Stimulated activated CD8-positive, alpha-beta memory T cell treated with anti-CD3 and anti-CD28 coated beads, Interleukin-4, amount 100 ng/mL, for 24 hours (primary cell): ENCODE data around the gene CCDC120.

Experiments
- DNase-seq: peaks from one replicate; pipeline ENCODE4 v3.0.0-alpha.2; 2020; ENCODE audit warnings: low read depth

Gene CCDC120

GRCh38 chrX:49061916-49062315 lies 3.1 kb downstream of the CCDC120 start:
- DNase-seq, result no peak

- no peak for DNase-seq
These were observed 4.9 kb downstream of the CCDC120 start for GRCh38 chrX:49063715-49064114.

DNA sequence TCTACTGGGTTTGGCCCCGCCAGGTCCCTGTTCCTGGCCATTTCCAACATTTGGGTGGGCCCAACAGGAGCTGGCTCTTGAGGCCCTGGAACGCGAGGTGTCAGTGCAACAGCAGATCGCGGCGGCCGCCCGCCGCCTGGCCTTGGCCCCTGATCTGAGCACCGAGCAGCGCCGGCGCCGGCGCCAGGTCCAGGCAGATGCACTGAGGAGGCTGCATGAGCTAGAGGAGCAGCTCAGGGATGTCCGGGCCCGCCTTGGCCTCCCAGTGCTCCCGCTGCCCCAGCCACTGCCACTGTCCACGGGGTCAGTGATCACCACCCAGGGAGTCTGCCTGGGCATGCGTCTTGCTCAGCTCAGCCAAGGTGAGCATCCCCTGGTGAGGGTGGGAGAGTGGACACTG lies 5.5 kb downstream of the CCDC120 start:
- DNase-seq, result no peak

- DNase-seq, result no peak
These were observed 5.9 kb downstream of the CCDC120 start for GRCh38 chrX:49064735-49065134.

GRCh38 chrX:49066278-49066677 lies 7.5 kb downstream of the CCDC120 start:
- DNase-seq, result no peak

DNA sequence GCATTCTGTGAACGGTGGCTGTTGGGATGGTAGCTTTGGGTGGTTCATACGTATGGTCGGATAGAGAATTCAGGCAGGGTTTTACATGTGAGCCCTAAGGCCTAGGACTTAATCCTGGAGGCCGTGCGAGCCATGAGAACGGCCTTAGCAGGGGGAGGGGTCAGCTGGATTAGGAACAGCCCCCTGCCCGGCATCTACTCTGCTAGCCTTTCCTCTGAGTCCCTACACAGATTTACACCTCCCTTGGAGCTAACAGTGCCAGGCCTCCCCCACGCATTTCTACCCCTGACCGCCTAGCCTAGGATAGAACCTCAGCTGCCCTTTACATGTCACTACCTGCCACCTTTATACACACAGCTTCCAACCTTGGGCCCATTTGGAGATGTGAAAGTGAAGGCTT lies 7.9 kb downstream of the CCDC120 start:
- no peak for DNase-seq

GRCh38 chrX:49067285-49068120 lies 8.7 kb downstream of the CCDC120 start:
- no peak for DNase-seq

- DNase-seq, result no peak
These were observed 10.2 kb downstream of the CCDC120 start for GRCh38 chrX:49069038-49069437.

DNA sequence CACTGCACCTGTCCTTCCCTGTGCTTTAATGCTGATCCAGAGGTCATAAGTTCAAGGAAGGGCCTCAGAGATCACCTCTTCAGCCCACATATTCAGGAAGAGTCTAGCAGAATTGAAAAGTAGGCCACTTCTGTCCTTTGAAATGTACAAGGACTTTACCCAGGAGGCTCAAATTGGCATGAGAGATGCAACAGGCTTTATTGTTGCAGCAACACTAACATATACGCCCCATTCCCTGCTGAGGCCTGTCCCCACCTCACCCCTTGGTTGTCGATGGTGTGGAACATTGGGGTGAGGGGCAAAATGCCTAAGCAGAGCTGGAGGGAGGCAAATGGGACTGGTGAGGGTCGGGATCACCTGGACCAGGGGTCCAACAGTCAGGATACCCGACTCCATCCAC lies 12.2 kb downstream of the CCDC120 start:
- no peak for DNase-seq

DNA sequence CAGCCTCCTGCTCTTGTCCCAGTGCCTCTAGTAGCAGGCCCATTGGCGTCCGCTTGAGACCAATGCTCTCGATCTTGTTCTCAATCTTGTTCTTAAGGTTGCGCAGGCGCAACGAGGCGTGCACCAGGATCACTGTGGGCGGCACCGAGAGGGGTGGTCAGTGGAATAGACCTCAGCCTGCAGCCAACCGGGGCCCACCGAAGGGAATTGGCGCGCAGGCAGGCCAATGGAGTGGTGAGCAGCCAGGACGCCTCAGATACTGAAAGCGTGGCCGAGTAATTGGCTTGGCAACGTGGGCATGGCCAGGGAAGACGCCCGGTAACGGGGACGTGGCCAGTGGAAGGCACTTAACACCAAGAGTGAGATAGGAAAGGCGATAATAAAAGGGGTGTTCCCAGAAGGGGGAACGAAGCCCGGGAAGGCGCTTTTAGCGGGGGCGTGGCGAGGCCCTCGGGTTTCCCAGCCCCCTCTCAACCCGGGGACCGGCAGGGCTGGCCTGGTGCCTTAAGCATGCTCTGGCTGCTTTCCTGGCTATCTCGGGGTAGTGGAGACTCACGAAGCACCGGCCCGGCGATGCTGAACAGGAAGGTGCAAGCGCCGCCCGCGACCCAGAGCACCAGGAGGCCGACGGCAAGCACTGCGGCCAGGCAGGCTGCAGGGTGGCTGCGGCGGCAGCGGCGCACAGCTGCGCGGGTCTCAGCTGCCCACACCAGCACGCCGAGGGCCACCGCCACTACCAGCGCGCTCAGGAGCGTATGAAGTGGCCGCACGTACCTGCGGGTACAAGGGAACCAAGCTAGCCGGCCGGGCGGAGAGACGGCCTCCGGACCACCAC lies 13.3 kb downstream of the CCDC120 start:
- DNase-seq, result no peak

DNA sequence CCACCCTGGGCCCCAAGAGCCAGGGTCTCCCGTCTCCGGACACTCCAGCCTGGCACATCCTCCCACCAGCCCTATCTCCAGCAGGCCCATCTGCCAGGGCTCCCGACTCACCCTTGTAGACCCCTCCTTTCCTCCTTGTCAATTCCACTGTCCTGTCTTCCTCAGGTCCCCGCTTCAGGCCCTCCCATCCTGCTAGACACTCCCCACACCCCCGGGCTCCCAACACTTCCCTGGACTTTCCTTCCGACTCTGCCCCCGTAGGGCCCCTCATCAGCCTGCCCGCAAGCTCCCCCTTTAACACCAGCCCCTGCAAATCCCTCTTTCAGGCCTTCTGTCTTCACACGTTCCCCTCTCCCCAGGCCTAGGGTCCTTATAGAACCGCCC lies 13.9 kb downstream of the CCDC120 start:
- no peak for DNase-seq

GRCh38 chrX:49073601-49074575 lies 15.1 kb downstream of the CCDC120 start, which contains the start of gene PRAF2:
TSS of gene PRAF2 (minus strand) at chrX:49074002. CDS start at chrX:49073987, 15 bp downstream.
- DNase-seq, result peak; percentile 81

GRCh38 chrX:49075347-49075746 lies 16.5 kb downstream of the CCDC120 start:
- DNase-seq, result no peak

DNA sequence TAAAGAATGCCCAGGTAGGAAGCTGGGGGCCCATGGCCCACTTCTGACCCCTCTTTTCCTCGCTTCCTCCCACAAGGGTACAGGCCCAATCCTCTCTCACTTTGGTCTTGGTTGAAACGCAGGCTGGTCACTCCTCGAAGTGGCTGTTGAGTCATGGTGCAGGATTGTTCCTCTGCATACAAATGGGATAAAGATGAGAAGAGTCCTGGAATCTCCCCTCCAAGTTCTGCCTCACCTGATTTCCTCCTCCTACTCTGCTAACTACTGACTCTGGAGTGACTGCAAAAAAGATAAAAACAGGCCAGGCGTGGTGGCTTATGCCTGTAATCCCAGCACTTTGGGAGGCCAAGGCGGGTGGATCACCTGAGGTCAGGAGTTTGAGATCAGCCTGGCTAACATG lies 19.1 kb downstream of the CCDC120 start:
- no peak for DNase-seq

DNA sequence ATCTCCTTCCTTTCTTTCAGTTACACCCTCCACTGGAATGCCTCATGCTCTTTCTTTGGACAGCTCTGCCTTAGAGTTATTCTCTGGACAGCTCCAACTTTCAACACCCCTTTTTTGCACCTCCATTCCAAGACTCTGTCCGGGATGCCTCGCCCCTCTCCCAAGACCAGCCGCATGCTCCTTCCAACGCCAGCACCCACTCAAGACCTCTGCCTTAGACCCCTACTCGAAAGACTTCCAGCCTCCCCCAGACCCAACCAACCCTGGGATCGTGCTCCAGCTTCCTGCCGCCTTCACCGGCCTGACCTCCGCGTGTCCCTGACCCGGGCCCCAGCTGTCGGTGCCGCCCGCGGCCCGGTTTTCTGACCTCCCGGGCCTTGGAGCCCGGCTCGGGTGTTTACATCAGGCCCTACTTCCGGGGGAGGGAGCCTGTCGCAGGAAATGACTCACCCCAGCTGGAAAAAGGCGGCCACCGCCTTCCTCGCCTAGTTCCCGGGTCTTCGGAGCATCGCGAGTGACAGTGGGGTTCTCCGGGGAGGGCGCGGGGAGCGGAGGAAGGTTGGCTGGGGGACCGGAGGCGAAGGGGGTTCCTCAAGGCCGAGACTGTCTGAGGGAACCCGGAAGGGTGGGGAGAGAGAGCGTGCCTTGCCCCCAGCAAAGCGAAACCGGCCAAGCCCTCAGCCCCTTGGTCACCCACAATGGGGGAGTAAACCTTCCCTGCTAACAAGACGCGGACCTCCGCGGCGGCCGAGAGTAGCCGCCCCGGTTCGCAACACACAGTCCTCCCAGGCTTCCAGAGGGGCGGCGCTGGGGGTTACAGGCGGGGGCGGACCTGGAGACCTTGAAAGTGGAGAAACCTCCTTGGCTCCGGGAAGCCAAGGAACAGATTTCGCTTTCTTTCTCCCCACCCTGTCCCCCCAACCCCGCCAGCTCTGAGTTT lies 21.0 kb downstream of the CCDC120 start, which contains the start of gene WDR45:
Gene WDR45, minus strand, starts transcription at position 399 of the 940 bp plus-strand sequence. CDS start 1,792 bp downstream, outside the sequence.
- DNase-seq, result peak; percentile 52

- no peak for DNase-seq
These were observed 23.6 kb downstream of the CCDC120 start for GRCh38 chrX:49082271-49082871.

DNA sequence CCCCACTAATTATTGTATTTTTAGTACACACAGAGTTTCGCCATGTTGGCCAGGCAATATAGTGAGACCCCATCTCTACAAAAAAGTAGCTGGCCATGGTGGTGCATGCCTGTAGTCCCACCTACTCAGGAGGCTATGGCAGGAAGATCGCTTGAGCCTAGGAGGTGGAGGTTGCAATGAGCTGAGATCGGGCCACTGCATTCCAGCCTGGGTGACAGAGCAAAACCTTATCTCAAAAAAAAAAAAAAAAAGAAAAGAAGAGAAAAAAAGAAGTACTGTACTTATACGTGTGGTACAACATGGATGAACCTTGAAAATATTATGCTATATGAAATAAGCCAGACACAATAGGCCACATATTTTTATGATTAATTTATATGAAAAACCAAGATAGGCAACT lies 30.8 kb downstream of the CCDC120 start:
- DNase-seq, result no peak

GRCh38 chrX:49096419-49096818 lies 37.6 kb downstream of the CCDC120 start:
- no peak for DNase-seq

DNA sequence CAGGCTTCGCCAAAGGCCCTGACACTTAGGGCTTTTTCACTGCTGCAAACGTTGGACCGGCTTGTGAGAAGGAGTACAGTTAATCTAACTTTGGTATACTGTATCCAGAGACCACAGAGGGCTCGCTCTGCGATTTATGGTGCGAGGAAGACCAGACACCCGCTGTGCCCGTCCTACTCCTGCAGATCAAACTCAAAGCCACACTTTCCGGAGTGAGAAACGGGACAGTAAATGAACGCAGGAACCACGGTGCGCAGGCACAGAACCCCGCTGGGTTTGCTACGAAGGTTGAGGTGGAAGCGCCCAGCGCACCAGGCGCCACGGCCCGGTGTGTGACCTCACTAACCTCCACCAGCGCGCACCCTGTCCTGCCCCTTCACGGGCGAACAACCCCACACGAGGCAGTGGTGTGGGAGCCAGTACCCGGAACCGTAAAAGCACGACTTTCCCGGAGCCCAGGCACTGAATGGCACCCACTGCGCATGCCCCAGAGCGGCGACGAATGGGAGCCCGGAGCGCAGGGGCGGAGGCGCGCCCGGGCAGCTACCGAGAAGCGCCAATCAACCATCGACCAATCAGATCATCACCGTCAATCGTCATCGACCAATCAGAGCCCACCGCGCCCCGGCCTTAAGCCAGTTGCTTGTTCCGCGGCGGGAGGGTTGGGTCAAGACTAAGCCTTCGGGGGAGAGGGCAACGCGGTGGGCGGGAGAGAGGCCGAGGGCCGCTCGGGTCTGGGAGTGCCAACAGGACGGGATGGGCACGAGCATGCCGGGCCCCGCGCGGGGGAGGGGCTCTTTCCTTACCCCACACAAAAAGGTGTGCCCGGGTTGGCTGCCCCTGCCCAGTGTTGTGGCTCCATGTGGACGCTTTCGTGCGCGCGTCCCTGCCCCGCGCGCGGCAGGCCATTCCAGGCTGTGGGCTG lies 42.2 kb downstream of the CCDC120 start:
- DNase-seq, result peak; percentile 81
